ENCODE measurements around the gene CHMP1A.
"Not testable (repeated sequence)": the region's sequence is repeated elsewhere in the genome, so short reads cannot be mapped to it uniquely, and the experiment has no call there.

Gene CHMP1A

DNA sequence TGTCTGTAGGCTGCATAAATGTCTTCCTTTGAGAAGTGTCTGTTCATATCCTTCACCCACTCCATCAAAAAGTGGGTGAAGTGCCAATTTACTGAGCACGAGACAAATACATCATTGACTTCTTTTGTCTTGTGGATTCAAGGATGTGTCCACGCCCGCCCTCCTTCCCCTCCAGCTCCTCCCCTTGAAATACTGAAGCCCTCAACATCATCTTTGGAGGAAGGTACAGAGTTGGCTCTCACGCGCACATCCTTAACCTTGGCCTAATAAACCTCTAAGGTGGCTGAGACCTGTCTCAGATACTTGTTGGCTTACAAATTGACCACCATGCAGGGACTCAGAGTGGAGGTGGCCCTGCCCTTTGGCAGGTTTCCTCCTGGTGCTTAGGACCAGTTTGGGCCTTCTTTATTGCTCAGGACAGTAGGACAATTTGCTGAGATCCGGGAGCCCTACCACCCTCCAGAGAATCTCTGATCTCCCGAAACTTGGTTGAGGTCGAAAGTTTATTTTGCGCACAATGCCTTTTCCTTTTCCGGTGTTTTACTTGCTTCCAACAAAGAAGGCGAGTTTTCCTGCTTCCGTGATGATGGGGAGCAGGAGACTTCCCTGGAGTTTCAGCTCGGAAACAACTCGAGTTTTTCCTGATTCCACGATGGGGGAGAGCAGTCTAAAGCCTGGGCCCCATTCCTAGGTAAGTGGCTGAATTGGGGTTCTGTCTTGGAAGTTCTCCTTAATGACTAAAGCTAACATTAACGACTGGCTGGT lies 14.9 kb upstream of the CHMP1A start:
- no peak overlapping the region for H3K4me3 ChIP-seq (ENCODE audit: low read length)

DNA sequence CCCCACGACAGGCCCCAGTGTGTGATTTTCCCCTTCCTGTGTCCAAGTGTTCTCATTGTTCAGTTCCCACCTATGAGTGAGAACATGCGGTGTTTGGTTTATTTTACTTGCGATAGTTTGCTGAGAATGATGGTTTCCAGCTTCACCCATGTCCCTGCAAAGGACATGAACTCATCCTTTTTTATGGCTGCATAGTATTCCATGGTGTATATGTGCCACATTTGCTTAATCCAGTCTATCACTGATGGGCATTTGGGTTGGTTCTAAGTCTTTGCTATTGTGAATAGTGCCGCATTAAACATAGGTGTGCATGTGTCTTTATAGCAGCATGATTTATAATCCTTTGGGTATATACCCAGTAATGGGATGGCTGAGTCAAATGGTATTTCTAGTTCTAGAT lies 14.1 kb upstream of the CHMP1A start:
- not testable (repeated sequence) for H3K27me3 ChIP-seq (ENCODE audit: control insufficient read depth, low read length); H4K20me1 ChIP-seq (ENCODE audit: control insufficient read depth, insufficient read depth, low read depth, low read length); H3K36me3 ChIP-seq (ENCODE audit: control insufficient read depth, low read length); H3F3A ChIP-seq (ENCODE audit: control insufficient read depth, insufficient read depth); H3K4me3 ChIP-seq (ENCODE audit: low read length); H3K9me3 ChIP-seq (ENCODE audit: control insufficient read depth, insufficient read depth, low read length); H3K27ac ChIP-seq (ENCODE audit: low read depth, low read length); H3K9me2 ChIP-seq (replicated peaks; ENCODE audit: control insufficient read depth, low read length); H3K4me2 ChIP-seq (ENCODE audit: low read length); H3K79me2 ChIP-seq (ENCODE audit: control insufficient read depth, low read length); H3K4me1 ChIP-seq (ENCODE audit: control insufficient read depth, low read length)

More for the DNA sequence above, 14.9 kb upstream of the CHMP1A start:
- no peak overlapping the region for H3K27ac ChIP-seq (ENCODE audit: low read depth, low read length)
- TF ChIP-seq, protein P1, sequence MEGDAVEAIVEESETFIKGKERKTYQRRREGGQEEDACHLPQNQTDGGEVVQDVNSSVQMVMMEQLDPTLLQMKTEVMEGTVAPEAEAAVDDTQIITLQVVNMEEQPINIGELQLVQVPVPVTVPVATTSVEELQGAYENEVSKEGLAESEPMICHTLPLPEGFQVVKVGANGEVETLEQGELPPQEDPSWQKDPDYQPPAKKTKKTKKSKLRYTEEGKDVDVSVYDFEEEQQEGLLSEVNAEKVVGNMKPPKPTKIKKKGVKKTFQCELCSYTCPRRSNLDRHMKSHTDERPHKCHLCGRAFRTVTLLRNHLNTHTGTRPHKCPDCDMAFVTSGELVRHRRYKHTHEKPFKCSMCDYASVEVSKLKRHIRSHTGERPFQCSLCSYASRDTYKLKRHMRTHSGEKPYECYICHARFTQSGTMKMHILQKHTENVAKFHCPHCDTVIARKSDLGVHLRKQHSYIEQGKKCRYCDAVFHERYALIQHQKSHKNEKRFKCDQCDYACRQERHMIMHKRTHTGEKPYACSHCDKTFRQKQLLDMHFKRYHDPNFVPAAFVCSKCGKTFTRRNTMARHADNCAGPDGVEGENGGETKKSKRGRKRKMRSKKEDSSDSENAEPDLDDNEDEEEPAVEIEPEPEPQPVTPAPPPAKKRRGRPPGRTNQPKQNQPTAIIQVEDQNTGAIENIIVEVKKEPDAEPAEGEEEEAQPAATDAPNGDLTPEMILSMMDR (IDR thresholded peaks at IDR 0.05; ENCODE audit: low read depth, low read length, poor library complexity, severe bottlenecking), result no peak
- TF ChIP-seq EZH2phosphoT487 (IDR thresholded peaks at IDR 0.05; ENCODE audit: borderline replicate concordance, low read length), result no peak
- H3K27me3 ChIP-seq (ENCODE audit: control insufficient read depth, low read length), result no peaks in the 10 kb centered on the region
- H3K9me3 ChIP-seq (ENCODE audit: control insufficient read depth, insufficient read depth, low read length), result peaks cover 3% of the 10 kb centered on the region; the same call in 1 of the 2 replicates
- H3K9me2 ChIP-seq (replicated peaks; ENCODE audit: control insufficient read depth, low read length), result no peaks in the 10 kb centered on the region
- no peaks in the 10 kb centered on the region for H3K79me2 ChIP-seq (ENCODE audit: control insufficient read depth, low read length)
- H3K4me1 ChIP-seq (ENCODE audit: control insufficient read depth, low read length), result no peaks in the 10 kb centered on the region
- no peaks in the 10 kb centered on the region for H4K20me1 ChIP-seq (ENCODE audit: control insufficient read depth, insufficient read depth, low read depth, low read length)
- H3K4me2 ChIP-seq (ENCODE audit: low read length), result no peak overlapping the region
- H3K36me3 ChIP-seq (ENCODE audit: control insufficient read depth, low read length), result no peaks in the 10 kb centered on the region; the same call in none of the 2 replicates
- H3F3A ChIP-seq (ENCODE audit: control insufficient read depth, insufficient read depth), result no peaks in the 10 kb centered on the region

DNA sequence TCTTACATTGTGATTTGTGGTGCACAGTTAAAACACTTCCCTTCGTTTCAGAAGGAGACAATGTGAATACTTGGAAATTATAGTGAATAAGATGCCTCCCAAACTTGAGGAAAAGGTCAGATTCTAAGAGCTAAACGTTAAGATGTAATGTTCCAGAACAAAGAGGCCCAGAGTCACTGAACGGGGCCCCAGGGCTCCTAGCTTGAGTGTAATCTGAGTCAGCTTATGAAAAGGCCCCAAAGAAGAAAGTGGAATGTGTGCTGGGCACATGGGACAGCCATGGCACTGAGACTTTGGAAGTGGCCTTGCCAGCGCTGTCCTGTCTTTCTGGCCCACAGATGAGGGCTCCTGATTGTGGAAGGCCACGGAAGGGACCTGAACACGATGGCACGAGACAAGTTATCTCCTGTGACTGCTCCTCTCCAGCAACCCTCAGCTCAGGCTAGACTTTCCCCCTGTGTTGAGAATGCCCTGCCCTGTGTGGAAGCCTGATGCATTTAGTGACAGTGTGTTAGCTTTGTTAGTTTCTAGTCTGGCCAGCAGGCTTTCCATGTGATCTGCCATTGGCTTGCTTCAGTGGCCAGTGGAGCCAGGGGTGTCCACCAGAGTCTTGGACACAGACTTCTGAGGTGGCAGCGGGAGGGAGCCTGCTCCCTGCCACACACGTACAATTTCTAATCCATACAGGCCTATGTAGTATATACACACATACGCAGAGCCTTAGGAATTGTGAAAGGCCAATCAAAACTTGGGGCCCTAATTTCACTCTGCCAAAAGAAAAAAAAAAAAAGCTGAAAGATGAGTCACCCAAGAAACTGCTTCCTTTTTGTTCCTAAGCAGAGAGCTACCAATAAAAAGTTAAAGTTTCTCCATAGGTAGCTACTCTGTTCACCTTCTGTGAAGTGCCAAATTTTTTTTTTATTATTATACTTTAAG lies 13.3 kb upstream of the CHMP1A start:
- TF ChIP-seq, protein P1 (IDR thresholded peaks at IDR 0.05; ENCODE audit: low read depth, low read length, poor library complexity, severe bottlenecking), result no peak
- TF ChIP-seq EZH2phosphoT487 (IDR thresholded peaks at IDR 0.05; ENCODE audit: borderline replicate concordance, low read length), result no peak
- H3K4me2 ChIP-seq (ENCODE audit: low read length), result no peak overlapping the region
- no peaks in the 10 kb centered on the region for H3K9me2 ChIP-seq (replicated peaks; ENCODE audit: control insufficient read depth, low read length)
- H4K20me1 ChIP-seq (ENCODE audit: control insufficient read depth, insufficient read depth, low read depth, low read length), result no peaks in the 10 kb centered on the region
- H3K79me2 ChIP-seq (ENCODE audit: control insufficient read depth, low read length), result no peaks in the 10 kb centered on the region
- no peaks in the 10 kb centered on the region; the same call in none of the 2 replicates for H3K36me3 ChIP-seq (ENCODE audit: control insufficient read depth, low read length)
- no peaks in the 10 kb centered on the region for H3F3A ChIP-seq (ENCODE audit: control insufficient read depth, insufficient read depth)
- no peaks in the 10 kb centered on the region for H3K4me1 ChIP-seq (ENCODE audit: control insufficient read depth, low read length)
- H3K27me3 ChIP-seq (ENCODE audit: control insufficient read depth, low read length), result no peaks in the 10 kb centered on the region
- H3K9me3 ChIP-seq (ENCODE audit: control insufficient read depth, insufficient read depth, low read length), result no peaks in the 10 kb centered on the region
- no peak overlapping the region for H3K4me3 ChIP-seq (ENCODE audit: low read length)
- H3K27ac ChIP-seq (ENCODE audit: low read depth, low read length), result no peak overlapping the region

Measured in DOHH2 (cell line).